Putamen (tissue), 1 donor: ENCODE data around the gene LACTB.

Source experiments
- DNase-seq: peaks from one replicate; pipeline ENCODE4 v3.0.0-alpha.2; 2016; ENCODE audit warnings: low spot score

LACTB gene, protein sequence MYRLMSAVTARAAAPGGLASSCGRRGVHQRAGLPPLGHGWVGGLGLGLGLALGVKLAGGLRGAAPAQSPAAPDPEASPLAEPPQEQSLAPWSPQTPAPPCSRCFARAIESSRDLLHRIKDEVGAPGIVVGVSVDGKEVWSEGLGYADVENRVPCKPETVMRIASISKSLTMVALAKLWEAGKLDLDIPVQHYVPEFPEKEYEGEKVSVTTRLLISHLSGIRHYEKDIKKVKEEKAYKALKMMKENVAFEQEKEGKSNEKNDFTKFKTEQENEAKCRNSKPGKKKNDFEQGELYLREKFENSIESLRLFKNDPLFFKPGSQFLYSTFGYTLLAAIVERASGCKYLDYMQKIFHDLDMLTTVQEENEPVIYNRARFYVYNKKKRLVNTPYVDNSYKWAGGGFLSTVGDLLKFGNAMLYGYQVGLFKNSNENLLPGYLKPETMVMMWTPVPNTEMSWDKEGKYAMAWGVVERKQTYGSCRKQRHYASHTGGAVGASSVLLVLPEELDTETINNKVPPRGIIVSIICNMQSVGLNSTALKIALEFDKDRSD

DNA sequence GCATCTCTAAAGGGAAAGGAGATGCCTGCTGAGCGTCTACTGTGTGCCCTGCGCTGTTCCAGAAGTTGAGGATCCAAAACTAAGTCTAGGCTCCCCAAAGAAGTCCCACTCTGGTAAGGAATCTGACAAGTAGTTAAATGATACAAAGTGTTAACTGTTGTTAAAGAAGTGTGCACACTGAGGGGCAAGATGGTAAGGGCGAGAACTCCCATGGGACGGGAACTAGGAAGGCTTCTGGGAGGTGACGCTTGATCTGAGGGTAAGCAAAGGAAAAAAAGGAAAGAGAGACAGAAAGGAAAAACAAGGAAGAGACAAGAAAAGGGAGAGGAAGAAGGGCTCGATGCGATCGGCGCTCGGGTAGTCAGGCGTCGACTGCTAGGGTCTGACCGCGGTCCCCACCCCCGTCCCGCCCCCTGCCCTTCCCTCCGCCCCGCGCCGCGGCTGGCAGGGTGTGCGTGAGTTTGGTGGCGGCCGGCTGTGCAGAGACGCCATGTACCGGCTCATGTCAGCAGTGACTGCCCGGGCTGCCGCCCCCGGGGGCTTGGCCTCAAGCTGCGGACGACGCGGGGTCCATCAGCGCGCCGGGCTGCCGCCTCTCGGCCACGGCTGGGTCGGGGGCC is at the start of gene LACTB:
TSS of gene LACTB (plus strand) at position 480 of the 620 bp plus-strand sequence. CDS start at position 491, 11 bp downstream.
- peak; percentile 90 for DNase-seq

DNA sequence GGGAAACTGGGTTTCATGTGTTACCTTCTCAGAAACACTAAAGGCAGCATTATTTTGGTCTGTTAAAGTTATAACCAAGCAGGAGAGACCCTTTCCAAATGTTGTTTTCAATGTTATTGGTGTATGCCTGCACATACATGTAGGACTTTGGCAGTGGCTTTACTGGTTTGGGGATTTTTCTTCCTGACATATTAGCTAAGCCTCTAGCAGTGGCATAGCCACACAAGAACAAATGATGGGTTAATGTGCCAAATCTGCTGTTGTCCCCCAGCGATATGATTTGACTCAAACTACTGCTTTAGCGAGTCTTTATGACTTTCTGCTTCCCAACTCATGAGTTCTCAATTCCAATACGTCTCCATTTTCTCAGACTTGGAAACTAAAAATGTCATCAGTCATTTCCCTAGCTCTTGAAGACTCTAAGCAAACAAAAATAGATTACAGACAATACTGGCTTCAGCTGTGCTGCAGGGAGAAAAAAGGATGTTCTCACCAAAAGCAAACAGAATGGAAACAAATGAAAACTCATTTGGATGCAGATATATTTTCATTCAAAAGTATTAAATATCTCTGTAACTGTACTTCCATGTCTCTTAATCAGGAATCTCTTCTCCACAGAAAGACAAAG is 49.5 kb upstream of the LACTB start:
- DNase-seq, result no peak

DNA sequence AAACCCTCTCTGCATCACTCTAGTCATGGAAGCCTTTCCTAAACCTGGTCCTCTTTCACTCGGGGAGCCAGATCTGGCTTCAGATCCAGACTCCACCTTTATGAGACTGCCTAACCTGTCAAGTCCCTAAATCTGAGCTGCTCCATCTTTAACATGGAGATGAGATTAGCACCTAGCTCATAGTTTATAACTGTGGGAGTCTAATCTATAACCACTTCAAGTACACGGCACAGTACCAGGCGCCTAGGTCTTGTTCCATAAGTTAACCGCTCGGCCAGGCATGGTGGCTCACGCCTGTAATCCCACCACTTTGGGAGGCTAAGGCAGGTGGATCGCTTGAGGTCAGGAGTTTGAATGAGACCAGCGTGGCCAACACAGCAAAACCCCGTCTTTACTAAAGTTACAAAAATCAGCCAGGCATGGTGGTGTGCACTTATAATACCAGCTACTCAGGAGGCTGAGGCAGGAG is 48.8 kb upstream of the LACTB start:
- no peak for DNase-seq

DNA sequence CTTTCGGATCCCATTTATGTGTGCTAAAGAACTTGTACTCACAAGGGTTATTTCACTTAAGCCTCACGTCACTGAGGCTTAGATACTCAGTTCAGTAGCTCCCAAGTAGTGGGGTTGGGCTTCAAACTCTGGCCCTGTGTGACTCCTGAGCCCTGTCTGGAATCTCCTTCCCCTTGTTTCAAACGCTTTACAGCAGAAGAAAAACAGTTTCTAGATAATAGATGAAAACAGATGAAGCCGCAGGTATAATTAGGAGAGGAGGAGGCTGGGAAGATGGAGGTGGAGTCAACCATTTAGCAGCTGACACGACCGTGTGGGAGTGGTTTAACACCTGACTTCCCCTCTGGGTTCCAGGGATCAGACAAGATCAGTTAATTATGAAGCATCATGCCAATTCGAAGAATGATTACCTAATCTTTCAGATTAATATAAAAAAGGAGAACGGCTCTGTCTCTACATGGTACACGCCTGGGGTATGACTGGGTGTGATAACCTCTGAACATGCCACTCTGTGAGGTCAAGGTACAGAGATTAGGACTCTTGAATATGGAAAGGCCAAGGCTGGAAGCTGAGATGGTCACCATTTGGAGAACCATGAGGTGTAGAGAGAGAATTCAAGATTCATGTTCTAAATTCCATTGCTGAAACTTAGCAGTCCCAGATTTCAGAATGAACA is 48.0 kb upstream of the LACTB start:
- DNase-seq, result peak; percentile 29

DNA sequence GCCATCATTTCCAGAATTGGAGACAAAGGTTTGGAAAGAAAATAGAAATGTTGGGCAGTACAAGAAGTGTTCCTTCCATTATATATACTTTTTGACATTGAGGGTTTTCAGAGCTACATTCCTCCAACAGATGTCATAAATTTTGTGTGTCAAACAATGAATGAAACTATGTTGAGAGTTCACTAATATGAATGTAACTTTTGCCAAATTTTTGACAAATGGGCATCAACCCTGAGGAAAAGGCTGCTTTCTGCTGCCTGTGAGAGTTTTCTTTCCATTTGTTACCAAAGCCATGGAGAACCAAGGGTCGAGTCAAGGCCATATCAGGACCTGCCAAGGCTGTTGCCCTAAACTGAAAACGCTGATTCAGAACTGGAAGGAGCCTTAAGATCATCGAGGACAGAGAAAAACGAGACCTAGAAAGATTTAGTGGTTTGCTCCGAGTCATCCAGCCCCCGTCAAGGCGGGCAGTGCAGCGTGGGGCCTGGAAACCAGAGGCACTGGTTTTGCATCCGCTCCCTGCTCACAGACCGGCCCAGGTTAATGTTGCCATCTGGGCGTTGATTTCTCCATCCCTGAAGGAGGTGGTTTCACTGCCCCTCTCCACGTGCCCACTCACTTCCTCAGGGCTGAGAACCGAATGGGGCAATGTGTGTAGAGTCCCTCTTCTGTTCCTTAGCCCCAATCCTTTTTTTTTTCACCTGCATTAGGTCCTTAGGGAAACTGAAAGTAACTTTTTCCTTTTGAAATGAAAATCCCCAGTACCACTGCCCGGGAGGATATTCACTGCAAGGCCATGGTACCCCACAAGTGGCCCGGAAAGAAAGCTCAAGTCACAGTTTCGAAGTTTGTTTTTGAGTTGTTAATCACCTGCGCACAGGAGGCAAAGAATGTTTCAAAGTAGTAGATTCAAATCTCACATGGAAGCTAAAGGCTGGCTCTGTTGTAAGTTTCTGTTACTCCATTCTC is 46.4 kb upstream of the LACTB start:
- no peak for DNase-seq

DNA sequence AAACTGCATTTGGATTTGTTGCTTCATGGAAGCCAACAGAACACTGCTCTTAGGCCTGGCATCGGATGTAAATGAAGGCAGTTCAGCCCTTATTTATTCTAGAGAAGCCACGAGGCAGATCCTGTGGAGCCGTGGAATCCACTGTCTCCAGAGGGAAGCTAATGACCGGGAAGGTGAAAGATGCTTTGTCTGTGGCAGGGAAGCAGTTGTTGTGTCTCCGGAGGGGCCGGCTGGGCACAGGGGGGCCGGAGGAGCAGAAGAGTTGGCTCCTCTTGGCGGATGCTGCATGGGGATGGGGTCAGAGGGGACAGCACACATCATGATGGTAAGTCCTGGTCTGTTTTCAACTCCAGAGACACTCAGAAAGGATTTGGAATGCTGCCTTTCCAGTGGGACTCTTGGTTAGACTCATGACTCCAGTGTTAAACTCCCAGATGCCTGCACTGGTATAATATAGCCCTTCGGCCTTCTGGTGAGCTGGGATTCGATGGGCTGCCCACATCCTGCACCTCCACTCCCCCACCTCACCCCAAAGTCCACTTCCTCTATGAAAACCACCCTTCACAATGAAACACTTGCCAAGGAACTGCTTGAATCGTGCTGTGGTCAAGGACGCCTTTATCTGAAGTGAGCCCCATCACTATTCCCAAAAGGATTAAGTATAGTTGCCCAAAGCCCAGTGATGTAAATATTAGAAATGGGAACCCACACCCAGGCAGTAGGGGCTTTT is 45.5 kb upstream of the LACTB start:
- DNase-seq, result no peak

DNA sequence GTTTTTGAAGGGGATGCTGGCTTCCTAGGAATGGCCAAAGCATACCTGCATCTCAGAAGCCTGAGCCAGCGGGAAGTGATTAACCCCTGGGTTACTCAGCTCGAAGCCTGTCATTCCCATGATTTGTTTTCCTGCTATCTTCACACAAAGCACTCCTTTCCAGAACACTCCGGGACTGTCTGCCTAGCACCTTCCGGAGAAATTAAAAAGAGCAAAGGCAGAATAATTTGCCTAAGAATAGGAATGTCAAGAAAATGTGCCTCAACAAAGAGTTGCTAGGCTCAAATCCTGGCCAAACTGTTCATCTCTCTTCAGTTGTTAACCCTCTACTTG is 45.0 kb upstream of the LACTB start:
- DNase-seq, result no peak

DNA sequence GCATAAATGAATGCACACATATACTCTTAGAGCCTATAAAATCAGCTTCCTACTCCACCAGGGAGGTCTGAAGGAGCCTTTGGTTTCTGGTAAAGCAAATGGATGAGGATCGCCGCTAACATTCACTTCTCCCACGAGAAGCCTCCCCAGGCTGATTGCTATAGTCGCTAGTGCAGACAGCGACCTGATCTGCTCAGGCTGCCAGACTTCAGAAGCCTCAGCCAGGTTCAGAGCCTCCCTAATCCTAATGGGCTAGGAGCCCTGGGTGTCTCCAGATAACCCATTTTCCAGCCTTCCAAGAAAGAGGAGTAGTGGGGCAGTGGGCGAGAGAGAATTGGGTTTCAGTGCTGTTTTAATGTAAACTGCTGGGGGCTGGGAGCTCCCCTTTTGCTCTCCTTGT is 43.7 kb upstream of the LACTB start:
- DNase-seq, result no peak

DNA sequence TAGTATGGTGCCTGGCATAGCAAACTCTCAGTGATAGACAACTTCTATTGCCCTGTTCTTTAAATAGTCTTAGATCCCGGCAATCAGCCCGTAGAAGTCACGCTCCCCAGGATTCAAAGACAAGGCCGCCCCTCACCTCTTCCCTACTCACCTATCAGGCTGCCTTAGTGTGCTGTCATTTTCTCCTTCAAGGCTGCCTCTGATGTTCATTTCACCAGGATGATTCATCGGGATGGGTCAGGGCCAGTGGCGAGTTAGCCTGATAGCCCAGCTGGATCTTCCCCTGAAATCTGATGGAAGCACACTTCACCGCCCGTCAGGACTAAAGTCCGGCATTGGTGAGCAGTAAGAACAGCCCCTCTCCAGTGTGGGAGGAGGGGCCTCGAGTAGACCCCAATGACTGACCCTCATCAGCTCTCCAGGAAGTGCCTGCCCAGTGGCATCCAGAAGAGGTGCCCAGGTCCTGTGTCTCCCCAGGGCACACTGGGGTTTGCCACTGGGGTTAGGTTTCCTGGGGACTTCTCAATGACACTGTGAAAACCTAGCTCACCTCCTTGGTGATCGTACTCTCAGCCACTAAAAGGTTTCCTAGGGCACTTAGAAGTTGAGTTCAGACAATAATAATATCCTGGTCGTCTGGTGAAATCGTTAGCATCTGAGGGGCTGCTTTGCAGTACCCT is 41.6 kb upstream of the LACTB start:
- no peak for DNase-seq

DNA sequence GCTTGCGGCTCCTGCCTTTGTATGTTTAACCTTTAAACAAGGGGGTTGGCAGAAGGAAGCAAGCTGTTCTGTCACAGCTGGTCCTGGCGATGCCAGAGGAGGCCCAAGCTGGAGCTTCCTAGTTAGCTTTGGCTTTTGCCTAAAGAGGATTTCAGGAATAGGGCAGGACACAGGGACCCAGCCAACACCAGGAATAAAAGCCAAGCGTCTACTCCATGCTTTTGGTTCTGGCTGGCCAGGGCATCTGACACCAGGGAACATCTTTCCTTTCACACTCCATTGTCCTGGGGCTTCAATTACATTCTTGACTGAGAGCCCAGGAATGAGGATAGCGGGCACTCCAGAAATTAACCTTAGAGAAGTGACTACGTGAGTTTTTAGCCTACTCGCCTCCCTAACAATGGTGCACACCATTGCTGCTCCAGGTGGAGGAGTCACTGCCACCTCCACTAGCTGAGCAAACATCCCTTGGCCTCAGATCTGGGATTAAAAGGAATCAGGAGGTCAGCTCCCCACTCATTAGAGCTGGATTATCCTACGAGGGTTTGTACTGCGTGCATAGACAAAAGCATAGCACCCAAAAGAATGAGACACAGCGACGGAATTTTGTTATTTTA is 40.9 kb upstream of the LACTB start:
- DNase-seq, result no peak

DNA sequence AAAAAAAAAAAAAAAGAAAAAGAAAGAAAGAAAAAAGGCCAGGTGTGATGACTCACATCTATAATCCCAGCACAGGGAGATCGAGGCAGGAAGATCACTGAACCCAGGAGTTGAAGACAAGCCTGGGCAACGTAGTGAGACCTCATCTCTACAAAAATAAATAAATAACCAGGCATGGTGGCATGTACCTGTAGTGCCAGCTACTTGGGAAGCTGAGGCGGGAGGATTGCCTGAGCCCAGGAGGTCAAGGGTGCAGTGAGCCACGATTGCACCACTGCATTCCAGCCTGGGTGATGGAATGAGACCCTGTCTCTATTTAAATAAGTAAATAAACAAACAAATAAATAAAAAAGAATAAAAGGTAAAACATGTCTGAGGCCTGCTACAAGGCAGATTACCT is 39.3 kb upstream of the LACTB start:
- no peak for DNase-seq

DNA sequence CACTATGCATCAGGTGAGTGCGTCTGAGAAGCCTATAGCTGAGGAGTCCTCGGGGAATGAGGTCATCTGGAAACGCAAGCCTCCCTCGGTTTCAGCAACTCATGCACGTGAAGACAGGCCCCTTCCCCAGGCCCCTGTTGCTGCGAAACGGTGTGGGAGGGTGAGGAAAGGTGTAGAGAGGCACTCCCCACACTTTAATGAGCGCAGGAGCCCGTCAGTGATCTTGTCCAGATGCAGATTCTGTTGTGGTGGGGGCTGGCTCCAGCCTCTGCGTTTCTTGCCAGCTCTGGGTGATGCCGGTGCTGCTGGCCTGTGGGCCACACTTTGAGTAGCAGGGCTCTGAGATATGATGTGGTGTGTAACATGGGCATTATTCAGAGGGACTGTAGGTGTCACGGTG is 38.6 kb upstream of the LACTB start:
- no peak for DNase-seq

DNA sequence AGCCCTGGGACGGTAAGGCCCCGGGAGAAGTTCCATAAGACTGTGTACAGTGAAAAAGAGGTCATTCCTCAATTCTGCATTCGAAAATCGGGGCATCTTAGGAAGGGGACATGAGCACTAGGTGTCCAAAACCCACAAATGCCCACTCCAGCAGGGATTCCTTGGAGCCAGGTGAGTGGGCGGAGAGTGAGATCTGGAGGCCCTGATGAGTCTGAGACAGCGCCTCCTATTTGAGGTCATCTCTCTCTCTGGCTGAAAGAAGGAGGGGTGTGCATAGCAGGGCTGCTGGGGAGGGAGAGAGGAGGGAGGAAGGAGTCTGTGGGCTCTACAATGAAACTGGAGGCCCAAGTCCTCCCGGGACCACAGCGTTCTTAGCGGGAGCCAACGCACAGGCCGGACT is 38.1 kb upstream of the LACTB start:
- no peak for DNase-seq

DNA sequence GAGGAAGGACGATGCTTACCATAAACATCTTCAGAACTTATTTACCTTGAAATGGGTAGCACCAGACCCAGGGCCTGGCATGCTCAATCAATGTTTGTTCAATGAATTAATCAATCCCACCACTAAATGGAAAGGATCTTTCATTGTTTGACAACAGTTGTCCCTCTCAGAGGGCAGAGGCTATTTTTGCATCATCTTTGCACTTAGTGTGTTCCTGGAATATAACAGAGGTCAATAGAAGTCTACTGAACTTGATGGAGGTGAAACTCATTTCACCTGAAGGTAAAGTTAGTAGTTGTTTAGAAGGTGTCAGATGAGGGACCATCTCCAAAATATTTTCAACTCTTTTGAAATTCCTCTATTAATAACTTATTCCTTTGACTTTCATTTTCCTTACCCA is 36.9 kb upstream of the LACTB start:
- DNase-seq, result no peak

DNA sequence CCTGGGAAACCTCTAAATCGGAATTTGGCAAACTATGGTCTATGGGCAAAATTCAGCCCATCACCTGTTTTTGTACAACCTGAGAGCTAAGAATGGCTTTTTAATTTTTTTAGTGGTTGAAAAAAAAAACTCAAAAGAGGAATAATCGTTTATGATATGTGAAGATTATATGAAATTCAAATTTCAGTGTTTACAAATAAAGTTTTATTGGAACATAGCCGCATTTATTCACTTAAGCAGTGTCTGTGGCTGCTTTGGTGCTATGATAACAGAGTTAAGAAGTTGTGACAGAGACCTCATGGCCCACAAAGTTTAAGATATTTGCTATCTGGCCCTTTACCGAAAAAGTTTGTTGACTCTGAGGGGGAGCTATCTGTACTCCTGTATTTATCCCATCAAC is 36.4 kb upstream of the LACTB start:
- no peak for DNase-seq

DNA sequence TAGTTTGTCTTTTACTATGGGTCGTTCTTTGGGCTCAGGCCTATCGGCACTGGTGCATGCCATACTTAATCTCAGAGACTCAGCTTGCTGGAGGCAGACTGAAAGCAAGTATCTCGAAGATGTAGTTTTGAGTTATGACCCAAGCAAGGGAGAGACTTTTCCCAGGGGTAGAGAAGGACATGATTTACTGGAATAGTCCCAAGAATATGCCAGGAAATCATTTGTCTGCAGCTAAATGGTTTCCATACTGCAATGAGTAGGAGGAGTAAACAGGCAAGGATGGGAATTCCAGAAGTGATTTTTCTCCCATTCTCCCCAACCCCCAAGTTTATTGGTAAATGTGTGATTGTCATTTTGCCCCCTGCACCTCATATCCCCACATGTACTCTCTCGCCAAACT is 35.4 kb upstream of the LACTB start:
- DNase-seq, result no peak

DNA sequence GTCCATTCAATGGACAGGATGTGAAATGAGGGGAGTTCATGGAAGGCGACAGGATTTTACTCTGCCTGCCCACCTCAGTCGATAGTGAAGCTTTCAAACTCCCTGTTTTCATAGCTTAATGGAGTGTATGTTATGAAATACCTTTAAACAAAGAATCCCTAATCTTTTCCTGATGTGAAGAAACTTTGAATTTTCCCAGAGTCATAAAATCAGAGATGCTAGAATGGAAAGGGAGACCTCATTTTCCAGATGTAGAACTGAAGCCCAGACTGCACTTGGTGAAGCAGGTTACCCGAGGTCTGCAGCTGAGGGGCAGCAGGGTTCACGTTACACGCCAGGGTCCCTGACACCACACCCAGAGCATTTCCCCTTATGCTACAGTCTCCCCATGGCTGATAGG is 34.7 kb upstream of the LACTB start:
- DNase-seq, result no peak

DNA sequence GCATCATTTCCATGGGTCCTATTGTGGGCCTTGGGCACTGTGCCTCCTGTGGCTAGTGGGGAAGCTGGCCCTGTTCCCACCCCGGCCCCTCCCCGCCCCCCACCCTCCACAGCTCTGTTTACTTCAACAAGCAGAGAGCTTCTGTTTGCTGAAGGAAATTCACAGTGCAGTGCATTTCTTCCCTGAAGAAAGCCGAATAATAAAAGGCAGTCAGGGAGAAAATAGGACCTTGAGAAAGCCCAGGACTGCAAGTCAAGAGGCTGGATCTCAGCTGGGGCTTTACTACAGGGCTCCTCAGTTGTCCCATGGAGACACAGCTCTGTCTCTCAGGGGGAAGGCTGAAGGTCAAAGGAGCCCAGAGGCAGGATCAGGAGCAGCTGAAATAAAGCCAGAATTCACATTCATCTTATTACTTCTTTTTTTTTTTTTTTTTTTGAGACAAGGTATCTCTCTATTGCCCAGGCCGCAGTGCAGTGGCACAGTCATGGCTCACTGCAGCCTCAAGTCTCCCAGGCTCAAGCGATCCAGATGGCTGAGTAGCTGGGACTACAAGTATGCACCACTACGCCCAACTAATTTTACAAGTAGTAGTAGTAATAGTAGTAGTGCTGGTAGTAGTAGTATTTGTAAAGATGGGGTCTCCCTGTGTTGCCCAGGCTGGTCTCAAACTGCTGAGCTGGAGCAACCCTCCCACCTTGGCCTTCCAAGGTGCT is 33.0 kb upstream of the LACTB start:
- no peak for DNase-seq
